Measurements from ENCODE around the gene SLC2A4RG. TPM values are rescaled to one million over a fixed set of nuclear protein-coding genes. Genes with fewer than 3 reads are reported as not detected.

Gene SLC2A4RG
- total RNA-seq, 1 donor from 2014 or later = 69.6 TPM

DNA sequence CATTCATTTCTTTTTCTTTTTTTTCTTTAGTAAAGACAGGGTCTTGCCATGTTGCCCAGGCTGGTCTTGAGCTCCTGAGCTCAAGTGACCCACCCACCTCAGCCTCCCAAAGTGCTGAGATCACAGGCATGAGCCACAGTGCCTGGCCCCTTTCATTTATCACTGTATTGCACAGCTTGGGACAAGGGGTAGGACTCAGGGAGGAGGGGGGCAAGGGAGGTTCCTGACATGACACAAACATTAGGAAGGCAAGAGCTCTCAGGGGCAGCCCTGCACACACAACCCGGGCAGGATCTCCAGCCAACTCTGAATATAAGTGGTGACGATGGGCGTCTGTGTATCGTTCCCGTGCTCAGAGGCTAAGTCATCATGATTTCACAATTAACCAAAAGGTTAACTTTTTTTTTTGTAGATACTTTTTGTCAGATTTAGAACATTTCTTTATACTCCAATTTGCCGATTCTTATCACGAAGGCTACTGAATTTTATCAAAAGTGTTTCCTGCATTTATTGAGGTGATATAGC lies 19.9 kb downstream of the SLC2A4RG start:
- no peaks in the 10 kb centered on the region for H3K4me1 Mint-ChIP-seq (ENCODE audit: unreplicated experiment)
- H3K27me3 Mint-ChIP-seq (ENCODE audit: unreplicated experiment) = peaks cover 12% of the 10 kb centered on the region
- no peak for DNase-seq (ENCODE audit: low spot score)
- H3K27ac Mint-ChIP-seq (ENCODE audit: unreplicated experiment) = no peak overlapping the region
- H3K36me3 Mint-ChIP-seq (ENCODE audit: low read depth, unreplicated experiment) = peaks cover 33% of the 10 kb centered on the region
- no peaks in the 10 kb centered on the region for H3K9me3 Mint-ChIP-seq (ENCODE audit: unreplicated experiment)
- TF ChIP-seq, protein P1, sequence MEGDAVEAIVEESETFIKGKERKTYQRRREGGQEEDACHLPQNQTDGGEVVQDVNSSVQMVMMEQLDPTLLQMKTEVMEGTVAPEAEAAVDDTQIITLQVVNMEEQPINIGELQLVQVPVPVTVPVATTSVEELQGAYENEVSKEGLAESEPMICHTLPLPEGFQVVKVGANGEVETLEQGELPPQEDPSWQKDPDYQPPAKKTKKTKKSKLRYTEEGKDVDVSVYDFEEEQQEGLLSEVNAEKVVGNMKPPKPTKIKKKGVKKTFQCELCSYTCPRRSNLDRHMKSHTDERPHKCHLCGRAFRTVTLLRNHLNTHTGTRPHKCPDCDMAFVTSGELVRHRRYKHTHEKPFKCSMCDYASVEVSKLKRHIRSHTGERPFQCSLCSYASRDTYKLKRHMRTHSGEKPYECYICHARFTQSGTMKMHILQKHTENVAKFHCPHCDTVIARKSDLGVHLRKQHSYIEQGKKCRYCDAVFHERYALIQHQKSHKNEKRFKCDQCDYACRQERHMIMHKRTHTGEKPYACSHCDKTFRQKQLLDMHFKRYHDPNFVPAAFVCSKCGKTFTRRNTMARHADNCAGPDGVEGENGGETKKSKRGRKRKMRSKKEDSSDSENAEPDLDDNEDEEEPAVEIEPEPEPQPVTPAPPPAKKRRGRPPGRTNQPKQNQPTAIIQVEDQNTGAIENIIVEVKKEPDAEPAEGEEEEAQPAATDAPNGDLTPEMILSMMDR (IDR thresholded peaks at IDR 0.05; ENCODE audit: unreplicated experiment) = no peak
- no peak overlapping the region for H3K4me3 Mint-ChIP-seq (ENCODE audit: unreplicated experiment)

DNA sequence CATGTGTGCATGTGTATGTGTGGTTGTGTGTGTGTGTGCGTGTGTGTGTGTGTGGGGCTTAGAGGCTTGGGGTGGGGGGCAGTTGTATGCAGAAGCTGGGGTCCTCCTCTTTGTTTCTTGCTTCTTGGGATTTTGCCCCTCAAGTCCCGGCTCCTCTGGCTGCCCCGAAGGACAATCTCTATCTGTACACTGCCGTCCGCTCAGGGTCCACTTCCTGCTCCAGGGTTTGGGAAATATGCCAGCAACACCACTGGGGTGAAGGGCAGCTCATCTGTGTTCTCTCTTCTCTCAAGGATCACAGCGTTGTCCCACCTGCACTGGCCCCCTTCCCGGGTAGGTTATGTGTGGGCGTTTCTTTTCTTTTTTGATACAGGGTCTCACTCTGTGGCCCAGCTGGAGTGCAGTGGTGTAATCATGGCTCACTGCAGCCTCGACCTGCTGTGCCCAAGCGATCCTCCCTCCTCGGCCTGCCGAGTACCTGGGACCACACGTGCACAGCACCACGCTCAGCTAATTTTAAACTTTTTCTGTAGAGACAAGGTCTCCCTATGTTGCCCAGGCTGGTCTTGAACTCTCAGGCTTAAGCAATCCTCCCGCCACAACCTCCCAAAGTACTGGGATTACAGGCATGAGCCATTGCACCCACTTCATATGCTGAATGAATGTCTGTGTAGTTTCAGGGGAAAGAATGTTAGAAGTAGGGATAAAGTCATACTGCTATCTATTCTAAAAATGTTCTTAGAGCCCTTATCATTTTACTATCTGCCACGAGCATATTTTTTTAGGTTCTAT lies 25.7 kb downstream of the SLC2A4RG start:
- H3K27me3 Mint-ChIP-seq (ENCODE audit: unreplicated experiment) = peaks cover 8% of the 10 kb centered on the region
- DNase-seq (ENCODE audit: low spot score) = no peak
- peaks cover 46% of the 10 kb centered on the region for H3K36me3 Mint-ChIP-seq (ENCODE audit: low read depth, unreplicated experiment)
- peak overlapping the region; percentile 69 for H3K4me3 Mint-ChIP-seq (ENCODE audit: unreplicated experiment)
- no peak overlapping the region for H3K27ac Mint-ChIP-seq (ENCODE audit: unreplicated experiment)
- H3K4me1 Mint-ChIP-seq (ENCODE audit: unreplicated experiment) = no peaks in the 10 kb centered on the region
- TF ChIP-seq, protein P1 (IDR thresholded peaks at IDR 0.05; ENCODE audit: unreplicated experiment) = no peak
- no peaks in the 10 kb centered on the region for H3K9me3 Mint-ChIP-seq (ENCODE audit: unreplicated experiment)

DNA sequence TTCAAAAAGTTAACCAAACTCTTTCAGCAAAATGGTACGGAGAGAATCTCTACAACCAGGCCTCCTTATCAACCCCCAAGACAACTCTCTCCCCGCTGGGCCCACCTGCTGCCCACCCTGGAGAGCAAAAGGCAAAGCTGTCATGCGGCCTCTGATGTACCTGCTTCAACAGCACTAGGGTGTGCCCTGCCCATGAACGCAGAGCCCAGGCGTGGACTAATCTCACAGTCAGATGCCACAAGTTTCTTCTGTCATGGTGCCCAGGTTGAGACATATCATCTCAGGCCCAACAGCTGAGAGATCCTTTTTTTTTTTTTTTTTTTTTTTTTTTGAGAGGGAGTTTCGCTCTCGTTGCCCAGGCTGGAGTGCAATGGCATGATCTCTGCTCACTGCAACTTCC lies 26.3 kb downstream of the SLC2A4RG start:
- H3K4me3 Mint-ChIP-seq (ENCODE audit: unreplicated experiment) = no peak overlapping the region
- peaks cover 8% of the 10 kb centered on the region for H3K27me3 Mint-ChIP-seq (ENCODE audit: unreplicated experiment)
- H3K9me3 Mint-ChIP-seq (ENCODE audit: unreplicated experiment) = no peaks in the 10 kb centered on the region
- no peak for DNase-seq (ENCODE audit: low spot score)
- TF ChIP-seq, protein P1 (IDR thresholded peaks at IDR 0.05; ENCODE audit: unreplicated experiment) = no peak
- H3K27ac Mint-ChIP-seq (ENCODE audit: unreplicated experiment) = no peak overlapping the region
- no peaks in the 10 kb centered on the region for H3K4me1 Mint-ChIP-seq (ENCODE audit: unreplicated experiment)
- H3K36me3 Mint-ChIP-seq (ENCODE audit: low read depth, unreplicated experiment) = peaks cover 47% of the 10 kb centered on the region

DNA sequence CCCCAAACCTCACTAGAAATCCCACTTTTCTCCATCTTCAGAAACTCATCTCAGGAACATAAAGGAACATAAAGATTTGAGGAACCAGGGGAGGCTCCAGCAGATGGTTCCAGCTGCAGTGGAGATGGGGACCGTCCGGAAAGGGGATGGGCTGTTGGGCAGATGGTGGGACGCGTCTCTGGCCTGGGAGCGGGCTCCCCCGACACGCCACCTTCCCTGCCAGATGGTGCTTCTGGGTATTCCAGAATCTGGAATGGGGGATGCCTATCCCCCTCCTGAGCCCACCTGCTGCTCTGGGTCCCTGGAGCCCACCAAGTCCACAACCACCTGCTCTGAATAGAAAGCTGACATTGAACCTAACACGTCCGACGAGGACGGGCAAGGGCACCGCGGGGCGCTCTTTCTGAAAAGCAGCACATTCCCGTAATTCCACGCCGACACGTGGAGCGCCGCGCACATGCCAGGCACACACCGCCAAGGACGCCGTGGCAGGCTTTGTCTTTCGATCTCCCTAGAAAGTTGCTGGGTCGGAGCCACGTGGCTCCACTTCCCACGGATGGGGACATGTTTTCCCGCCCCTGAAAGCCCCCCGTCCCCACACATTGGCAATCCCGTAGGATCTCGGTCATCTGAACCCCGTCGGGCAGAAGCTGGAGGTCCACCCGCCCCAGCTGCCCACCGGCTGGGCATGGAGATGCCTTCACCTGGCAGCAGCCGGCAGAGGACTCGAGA lies 27.3 kb downstream of the SLC2A4RG start:
- peaks cover 45% of the 10 kb centered on the region for H3K36me3 Mint-ChIP-seq (ENCODE audit: low read depth, unreplicated experiment)
- H3K4me3 Mint-ChIP-seq (ENCODE audit: unreplicated experiment) = no peak overlapping the region
- TF ChIP-seq, protein P1 (IDR thresholded peaks at IDR 0.05; ENCODE audit: unreplicated experiment) = no peak
- no peak overlapping the region for H3K27ac Mint-ChIP-seq (ENCODE audit: unreplicated experiment)
- H3K27me3 Mint-ChIP-seq (ENCODE audit: unreplicated experiment) = peaks cover 8% of the 10 kb centered on the region
- no peak for DNase-seq (ENCODE audit: low spot score)
- H3K4me1 Mint-ChIP-seq (ENCODE audit: unreplicated experiment) = no peaks in the 10 kb centered on the region
- H3K9me3 Mint-ChIP-seq (ENCODE audit: unreplicated experiment) = no peaks in the 10 kb centered on the region

Data from endothelial cell (in vitro differentiated cells).